GM19238 (cell line): Measurements from ENCODE around the gene PKDCC.

Source experiments
- DNase-seq: peaks from one replicate; pipeline ENCODE4 v3.0.0; 2011; ENCODE audit warnings: low spot score; ENCODE audit not compliant: insufficient read length

PKDCC gene

GRCh38 chr2:42105330-42106256, 57.8 kb downstream of the PKDCC start:
- no peak for DNase-seq

- no peak for DNase-seq
These were observed 58.5 kb downstream of the PKDCC start for GRCh38 chr2:42106257-42106816.

DNA sequence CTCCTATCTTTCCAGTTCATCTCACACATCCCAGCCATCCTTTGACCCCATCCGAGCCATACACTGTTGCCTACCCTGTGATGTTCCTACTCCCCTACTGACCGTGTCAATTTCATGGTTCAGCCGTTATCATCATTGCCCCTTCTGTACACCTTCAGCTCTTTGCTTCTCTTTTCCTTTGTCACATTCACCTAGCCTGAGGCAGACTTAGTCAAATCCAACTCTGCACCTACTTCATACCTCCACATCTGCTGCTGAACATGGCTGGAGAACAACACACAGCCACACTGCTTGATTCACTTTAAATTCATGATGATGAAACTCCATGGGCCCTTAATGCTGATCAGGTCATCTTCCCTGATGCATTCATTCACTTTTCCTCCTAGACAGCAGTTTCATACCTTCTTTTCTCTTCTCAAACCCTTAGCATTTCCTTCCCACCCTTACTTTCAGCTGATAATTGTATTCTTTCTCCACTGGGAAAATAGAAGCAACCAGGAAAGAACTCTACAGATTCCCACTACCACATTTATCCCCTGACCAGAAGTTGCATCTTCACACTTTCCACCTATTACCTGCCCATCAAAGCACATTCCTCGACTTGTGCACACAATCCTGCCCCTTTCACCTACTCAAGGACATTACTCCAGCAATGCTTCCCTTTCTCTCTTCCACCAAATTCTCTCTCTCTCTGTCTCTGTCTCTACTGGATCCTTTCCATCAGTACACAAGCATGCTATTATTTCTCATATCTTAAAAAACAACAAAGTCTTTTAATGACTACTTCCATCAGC, 59.6 kb downstream of the PKDCC start:
- DNase-seq: no peak
